NCI-H2107 treated with DMSO at 0.1 percent for 48 hours (cell line): Measurements from ENCODE around the gene HOXB7.

ENCODE experiments used
- DNase-seq: peaks from one replicate; lab custom pipeline; 2025; ENCODE audit not compliant: unreplicated experiment; lab: John Stamatoyannopoulos, UW

HOXB7 gene

DNA sequence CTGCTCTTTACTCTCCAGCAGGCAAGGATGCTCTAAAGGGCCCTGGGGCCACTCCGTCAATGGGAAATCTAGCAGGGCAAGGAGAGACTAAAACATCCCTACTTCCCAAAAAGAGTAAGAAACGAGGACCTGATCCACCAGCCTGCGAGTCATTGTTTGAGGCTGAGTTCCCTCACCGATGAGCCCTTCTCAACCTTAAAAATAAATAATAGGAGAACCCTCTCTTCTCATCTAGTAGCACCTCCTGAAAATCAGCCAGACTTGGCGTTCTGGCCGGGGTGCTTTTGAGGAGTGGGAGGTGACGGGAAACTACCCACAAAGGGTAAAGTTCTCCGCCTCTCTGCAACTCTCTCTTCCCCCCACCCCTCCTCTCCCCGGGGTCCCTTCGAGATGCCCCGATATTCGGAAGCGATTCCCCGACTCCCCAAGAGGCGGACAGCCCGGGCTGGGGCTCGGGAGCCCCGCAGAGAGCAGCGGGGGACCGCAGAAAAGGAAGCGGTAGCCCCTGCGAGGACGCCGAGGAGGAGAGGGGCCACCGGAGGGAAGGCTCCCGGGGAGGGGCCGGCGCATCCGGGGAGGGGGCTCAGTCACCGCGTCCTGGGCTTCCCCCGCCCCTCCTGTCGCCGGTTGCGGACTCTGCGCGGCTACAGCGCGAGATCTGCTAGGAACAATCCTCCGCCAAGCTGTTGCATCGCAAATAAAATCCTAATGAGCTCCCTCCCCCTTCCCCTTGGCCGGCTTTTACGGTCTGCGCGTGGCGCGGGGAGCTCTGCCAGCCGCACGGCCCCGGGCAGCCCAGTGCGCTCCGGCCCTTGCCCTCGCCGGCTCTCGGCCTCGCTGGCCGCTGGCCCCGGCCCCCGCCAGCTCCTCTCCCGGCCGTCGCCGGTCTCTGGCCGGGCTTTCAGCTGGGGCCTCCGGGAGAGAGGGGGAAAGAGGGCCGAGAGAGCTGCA, 14.0 kb upstream of the HOXB7 start:
- DNase-seq = no peak

DNA sequence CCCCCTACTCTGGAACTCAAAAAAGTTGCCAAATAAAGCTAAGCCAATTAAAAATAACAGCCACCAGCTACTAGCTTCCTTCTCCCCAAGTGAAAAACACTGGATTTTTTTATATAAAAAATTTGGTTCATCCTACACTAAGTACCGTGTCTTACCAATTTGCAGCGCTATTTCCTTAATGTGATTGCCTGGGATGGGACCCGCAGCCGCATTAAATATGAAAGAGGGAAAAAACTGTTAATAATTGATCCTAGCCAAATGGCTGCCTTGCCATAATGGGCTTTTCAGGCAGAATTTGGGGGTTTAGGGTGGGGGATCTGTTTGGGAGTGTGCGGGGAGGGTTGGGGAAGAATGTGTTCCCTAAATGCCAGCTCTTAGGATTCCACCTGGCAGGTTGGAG, 13.3 kb upstream of the HOXB7 start:
- no peak for DNase-seq

DNA sequence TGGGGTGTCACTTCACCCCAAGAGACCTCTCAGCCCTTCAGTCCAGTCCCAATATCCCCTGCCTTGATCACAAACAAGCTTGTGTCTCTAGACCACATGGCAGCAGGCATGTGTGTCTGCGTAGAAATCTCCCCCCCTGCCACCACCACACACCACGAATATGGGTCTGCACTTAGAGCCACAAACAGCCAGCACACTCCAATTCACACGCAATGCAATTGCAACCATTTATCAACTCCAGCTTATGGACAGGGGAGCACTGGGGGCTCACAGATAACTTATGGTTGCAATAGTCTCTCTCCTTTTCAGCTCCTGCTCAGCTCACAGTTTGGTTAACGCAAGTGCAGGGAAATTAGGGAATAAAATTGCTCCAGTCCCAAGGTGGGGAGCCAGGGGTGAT, 12.8 kb upstream of the HOXB7 start:
- no peak for DNase-seq

DNA sequence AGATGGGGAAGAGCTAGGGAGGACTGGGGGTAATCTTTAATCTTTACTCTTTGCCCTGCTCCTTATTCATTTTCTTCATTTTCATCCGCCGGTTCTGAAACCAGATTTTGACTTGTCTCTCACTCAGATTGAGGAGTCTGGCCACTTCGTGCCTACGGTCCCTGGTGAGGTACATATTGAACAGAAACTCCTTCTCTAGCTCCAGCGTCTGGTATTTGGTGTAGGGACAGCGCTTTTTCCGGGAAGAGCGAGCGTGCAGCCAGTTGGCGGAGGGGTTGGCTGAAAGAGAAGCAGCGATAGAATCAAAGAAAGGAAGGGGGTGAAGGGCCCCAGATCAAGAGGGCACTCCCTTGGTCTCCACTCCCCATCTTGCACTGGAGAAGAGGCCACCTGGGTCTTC, 12.0 kb upstream of the HOXB7 start:
- no peak for DNase-seq

DNA sequence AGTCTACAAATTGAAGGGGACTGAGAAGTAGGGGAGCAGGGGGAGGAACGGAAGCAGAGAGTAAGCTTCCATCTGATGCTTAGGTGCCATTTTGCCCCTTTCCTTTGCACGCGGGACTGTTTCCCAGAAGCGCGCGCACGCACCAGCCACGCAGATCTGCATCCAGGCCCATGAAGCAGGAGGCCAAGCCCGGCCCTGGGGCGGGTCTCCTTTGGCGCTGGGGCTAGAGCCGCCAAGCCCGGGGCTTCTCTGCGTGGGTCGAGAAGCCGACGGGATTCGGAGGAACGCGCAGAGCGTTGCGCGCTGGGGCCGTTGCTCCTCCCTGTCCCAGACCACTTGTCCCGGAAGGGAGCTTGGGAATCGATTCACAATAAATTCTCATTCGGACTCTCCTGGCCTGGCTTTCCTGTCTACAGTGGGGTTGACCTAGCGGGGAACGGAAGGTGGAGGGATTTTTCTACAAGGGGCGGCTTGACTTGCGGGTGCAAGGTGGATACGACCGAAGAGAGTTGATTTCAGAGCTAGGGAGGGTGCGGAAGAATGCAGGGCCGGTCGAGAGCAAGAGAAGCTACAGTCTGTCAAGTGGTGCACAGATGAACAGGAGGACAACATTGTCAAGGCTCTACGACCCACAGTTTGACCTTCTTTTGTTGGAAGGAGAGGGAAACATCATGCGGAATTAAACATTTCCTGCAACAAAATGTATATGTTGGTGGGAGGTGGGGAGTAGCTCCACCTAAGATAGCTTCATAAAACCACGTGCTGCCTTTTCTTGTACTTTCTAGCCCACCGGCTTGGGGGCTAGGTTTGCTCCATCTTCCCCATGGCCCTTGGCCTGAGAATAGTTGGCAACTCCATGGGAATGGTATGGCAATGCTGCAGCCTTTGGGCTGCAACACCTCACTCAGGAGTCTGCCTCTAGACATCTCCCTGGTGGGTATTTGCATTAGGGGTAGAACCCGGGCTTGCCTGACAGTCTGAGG, 10.9 kb upstream of the HOXB7 start:
- no peak for DNase-seq

- DNase-seq = no peak
These were observed 9.8 kb upstream of the HOXB7 start for GRCh38 chr17:48620461-48621139.

DNA sequence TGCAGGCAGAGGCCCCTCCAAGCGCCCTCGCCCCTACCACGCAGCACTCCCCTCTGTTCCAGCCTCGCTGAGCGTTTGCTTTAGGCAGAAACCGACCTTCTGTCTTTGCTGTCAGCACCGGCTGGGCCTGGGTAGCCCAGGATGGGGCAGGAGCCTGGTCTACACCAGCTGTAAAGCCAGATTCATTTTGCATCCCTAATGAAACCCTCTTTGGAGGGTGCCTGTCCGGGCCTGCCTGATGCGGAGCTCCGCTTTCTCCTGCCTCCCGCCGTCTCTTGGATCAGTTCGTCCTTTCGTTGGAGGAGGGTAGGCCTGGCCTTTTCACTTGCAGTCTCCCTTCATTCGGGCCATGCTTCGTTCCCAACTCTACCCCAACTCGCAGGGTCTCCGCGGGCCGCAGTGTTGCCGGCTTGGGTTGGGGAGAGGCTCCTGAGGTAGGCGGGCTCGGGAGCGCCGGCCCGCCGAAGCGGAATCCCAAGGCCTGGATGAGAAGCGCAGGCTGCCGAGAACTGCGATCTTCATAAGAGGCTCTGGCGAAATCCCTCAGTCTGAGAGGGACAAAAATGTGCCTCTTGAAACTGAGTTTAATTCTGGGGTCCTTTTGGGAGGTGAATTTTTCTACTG, 9.1 kb upstream of the HOXB7 start:
- DNase-seq = no peak

DNA sequence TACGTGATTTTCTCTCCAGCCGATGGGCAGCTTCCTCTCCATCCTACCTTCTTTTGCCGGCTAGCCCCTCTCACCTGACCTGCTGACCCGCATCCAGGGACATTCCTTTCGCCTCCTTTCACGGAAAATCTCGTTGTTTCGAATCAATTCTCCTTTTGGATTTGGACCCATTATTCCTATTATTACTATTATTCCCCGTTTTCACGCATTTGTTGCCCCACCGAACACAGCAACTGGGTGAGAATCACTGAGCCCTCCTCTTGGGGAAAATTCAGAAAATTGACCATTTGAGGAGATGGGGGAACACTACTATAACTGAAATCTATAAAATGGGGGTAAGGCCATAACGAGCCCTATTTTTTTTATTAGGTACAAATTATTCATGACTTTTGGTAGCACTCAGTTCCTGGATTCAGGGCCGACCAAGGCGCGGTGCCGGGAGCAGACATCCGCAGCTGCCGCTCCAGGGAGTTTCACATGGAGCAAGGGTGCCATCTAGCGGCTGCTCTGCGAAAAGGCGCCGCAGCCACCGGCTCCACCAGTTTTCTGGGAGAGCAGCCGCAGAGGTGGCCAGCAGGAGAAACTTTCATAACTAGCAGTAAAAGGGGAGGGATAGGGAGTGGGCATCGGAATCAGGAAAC, 7.6 kb upstream of the HOXB7 start:
- peak; percentile 75 for DNase-seq

DNA sequence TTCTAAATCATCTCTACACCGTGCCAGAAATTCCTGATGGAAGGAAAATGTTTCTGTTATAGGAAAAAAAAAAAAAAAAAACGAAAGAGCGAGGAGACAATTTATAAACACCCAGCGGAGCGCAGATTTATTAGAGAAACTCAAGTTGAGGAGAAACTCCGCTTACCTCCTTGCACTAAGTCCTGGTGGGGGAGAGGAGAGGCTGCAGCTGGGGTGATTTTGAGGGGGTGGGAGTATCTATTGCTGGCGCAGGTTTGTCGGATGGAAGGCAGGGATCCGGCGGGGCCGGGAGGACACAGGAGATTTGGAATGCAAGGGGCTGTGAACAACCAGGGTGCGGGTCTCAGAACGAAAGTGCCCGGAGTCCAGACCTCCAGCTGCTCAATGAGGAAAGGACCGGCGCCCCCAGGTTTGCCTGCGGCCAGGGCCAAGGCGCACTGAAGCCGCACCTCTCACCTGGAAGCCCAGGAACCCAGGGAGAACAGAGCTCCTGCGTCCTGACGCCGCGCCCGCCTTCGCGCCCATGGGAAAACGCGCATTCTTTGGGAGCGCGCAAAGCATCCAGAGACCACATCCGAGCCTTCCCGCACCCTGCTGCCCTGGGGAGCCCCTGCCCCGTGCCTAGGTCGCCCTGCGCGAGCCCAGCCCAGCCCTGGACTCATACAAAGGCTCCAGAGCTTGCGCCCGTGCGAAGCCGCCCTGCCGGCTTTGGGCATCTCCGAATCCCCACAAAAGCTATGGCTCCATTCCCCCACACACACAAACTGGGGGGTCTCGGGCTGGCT, 6.8 kb upstream of the HOXB7 start:
- DNase-seq = no peak

DNA sequence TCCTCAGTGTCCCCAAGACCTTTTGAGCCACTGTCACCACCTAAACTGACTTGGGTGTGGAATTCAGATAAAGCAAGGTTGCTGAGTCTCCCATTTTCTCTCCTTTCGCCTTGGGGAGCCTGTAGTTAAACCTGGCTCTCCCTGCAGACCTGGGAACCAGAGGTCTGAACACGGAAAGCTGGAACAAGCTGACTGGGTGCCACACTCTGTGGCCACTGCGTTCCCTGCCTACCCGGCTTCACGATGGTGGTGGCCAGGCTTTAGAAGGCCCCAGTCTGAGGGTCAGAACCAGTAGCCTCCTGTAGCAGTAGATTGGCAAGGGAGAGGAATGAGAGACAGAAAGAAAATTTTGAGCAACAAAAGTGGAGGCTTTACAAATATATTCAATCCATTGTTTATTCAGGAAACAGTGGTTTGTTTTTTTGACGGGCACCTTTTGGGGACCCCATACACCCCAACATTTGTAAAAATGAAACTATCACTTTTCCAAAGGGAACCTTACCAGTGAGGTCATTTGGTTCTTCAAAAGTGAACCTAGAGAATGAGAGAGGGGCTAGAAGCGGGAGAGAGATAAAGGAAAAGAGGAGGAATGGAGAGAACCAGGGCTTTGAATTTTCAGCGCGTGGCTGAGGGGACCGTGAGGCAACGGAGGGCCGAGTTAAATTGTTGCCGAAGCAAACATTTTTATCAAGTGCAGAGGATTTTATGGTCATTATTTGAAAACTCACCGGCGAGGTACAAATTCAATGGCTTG, 6.1 kb upstream of the HOXB7 start:
- DNase-seq = no peak

GRCh38 chr17:48615963-48616716, 5.3 kb upstream of the HOXB7 start:
- DNase-seq = no peak

- peak; percentile 61 for DNase-seq
These were observed 4.5 kb upstream of the HOXB7 start, which contains the start of gene HOXB8 for GRCh38 chr17:48615047-48615962. Gene HOXB8 (minus strand): TSS chr17:48615292. CDS start chr17:48614704, 588 bp downstream.

DNA sequence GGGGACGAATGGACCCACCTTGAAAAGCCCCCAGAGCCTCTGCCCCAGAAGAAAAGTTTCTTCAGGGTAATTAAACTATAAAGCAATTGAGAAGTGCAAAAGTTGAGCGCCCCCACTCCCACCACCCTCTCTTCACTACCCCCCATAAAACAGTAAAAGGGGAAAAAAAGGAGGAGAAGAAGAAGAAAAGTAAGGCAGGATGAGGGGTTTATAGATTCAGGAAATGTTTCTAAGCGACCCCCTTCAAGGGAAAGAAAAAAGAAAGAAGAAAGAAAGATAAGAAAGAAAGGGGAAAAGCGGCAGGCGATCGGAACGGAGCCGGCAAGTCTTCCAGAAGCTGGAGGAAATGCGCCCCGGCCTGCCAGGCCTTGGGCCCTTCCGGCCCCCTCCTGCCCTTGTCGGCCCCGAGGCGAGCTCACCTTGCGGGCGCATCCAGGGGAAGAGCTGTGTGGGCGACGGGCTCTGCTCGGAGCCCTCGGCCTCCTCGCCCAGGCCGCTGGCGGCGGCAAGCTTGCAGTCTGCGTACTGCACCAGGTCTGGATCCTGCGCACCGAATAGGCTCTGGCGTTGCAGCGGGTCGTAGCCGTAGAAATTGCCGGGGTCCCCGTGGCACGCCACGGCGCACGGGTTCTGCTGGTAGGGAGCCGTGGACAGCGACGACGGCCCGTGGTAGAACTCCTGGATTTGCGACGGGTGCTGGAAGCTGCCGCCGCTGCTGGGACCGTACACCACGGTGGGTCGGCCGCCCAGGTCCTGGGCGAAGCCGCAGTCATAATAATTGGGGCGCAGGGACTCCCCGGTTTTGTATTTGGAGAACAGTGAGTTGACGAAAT, 3.3 kb upstream of the HOXB7 start:
- no peak for DNase-seq

DNA sequence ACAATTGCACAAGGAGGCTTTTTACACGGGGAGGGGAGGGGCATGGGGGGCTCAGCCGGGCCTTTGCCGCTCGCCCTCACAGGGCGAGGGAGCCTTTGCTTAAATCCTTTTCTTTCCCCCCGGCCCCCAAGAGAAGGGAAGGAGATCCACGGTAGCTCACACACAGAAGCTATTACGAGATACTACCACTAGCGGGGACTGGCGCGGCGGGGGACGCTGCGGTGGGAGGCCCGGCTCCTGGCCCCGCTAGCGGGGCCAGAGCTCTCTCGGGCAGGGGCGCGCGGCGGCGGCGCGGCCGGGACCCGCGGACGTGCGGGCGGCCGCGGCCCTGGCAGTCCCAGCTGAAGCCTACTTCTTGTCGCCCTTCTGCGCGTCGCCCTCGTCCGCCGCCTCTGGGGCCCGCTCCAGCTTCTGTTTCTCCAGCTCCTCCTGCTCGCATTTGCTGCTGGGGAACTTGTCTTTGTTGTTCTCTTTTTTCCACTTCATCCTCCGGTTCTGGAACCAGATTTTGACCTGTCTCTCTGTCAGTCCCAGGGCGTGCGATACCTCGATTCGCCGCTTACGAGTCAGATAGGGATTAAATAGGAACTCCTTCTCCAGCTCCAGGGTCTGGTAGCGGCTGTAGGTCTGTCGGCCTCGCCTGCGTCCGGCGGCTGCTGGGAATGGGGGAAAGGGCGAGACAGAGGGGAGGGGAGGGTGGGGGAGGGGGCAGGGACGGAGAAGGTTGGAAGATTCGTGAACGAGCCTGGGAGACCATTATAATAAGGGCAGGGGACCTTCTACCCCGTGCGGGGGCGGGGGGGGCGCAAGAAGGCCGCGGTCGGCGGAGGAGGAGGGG, 2.3 kb upstream of the HOXB7 start:
- no peak for DNase-seq

GRCh38 chr17:48612456-48612853, 1.6 kb upstream of the HOXB7 start:
- no peak for DNase-seq
